Thyroid gland (tissue), 4 donors: Measurements from ENCODE around the gene CCP110. TPM values are rescaled to one million over a fixed set of nuclear protein-coding genes. Genes with fewer than 3 reads are reported as not detected.

ENCODE experiments used
- DNase-seq, 2 donors: peaks; one replicate each; pipeline ENCODE4 v3.0.0-alpha.2; 2019
- H3K27ac ChIP-seq, 3 donors: fragments of 200-600 bp; sonication (generic); 1 replicate in 2 of 3; 2 replicates in 1 of 3; pipeline ENCODE4 v1.5.1; 2016 to 2019; ENCODE audit warnings: mild to moderate bottlenecking in 1 of 3, moderate library complexity in 1 of 3
- H3K27me3 ChIP-seq: fragments of 200-600 bp; sonication (generic); one replicate; pipeline ENCODE4 v1.5.1; 2019
- H3K36me3 ChIP-seq, 2 donors: fragments of 200-600 bp; sonication (generic); one replicate each; pipeline ENCODE4 v1.5.1; 2016 to 2019
- H3K4me1 ChIP-seq, 2 donors: fragments of 200-600 bp; sonication (generic); one replicate each; pipeline ENCODE4 v1.5.1; 2017 to 2019
- H3K4me3 ChIP-seq, 3 donors: fragments of 200-600 bp; sonication (generic); replicated peaks in 1 of 3; 1 replicate in 2 of 3; 2 replicates in 1 of 3; pipeline ENCODE4 v1.5.1; 2016; ENCODE audit warnings: mild to moderate bottlenecking in 1 of 3
- H3K9me3 ChIP-seq: fragments of 200-600 bp; sonication (generic); one replicate; pipeline ENCODE4 v1.5.1; 2017
- POLR2A ChIP-seq, 2 donors: fragments of 450-650 bp; IDR thresholded peaks; one replicate each; pipeline ENCODE4 v1.6.1; 2017; ENCODE audit warnings: antibody characterized with exemption in 2 of 2, mild to moderate bottlenecking in 2 of 2, moderate library complexity in 1 of 2
- WGBS, 2 donors: methylation state at CpG; one replicate each; pipeline ENCODE4 v1.1.5; 2017; 5-methylcytosine and 5-hydroxymethylcytosine counted together
- intact Hi-C: fragments of 100-400 bp; cut with DNase I; formaldehyde crosslinking; loops from one replicate; pipeline ENCODE4 v1.15.1; 2023
- total RNA-seq, 4 donors: library from RNA; depleted of rRNA; stranded (reverse); fragments of >200 nt; gene quantifications; one replicate each; pipeline ENCODE4 v1.2.3, GENCODE V29; 2016
- TF ChIP-seq, protein P1 (sequence below), 6 experiments: fragments of 200-600 bp in 3 of 6; fragments of 450-650 bp in 3 of 6; sonication (generic) in 3 of 6; IDR thresholded peaks; one replicate each; pipeline ENCODE4 v1.5.1; 2016 to 2019; ENCODE audit warnings: antibody characterized with exemption in 6 of 6, mild to moderate bottlenecking in 2 of 6, inconsistent platforms in 1 of 6, moderate library complexity in 1 of 6

The CCP110 gene
- total RNA-seq, 4 donors from 2014 or later, result 19.5 to 27.8 (median 24.0) TPM

DNA sequence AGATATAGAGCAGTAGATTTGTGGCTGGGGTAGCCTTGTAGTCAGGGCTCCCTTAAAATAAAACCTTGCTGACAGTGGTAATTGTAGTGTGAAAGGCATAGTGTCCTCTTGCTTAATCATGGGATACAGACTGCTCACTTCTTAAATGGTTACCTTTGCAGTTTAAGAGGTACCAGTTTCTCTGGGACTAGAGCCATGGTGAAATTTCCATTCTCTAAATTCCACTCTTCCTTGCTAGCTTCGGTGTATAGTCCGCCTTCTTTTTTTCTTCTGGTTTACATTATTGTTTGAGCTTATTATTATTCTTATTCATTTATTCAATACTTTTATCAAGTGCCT is 1.6 kb downstream of the CCP110 start:
- DNase-seq, result no peak
- Histone ChIP-seq H3K4me3 (no peak overlapping the region), H3K4me1 (peaks cover 15 to 27% of the 10 kb centered on the region in 2 donors), H3K9me3 (no peaks in the 10 kb centered on the region), H3K27me3 (no peaks in the 10 kb centered on the region), H3K27ac (no peak overlapping the region), H3K36me3 (peaks cover 0 to 6% of the 10 kb centered on the region in 2 donors)
- 82 to 92% methylated on average over 2 of the region's 2 CpGs for WGBS, 2 donors
- intact Hi-C loops, result no loop called here
- TF ChIP-seq, protein P1, sequence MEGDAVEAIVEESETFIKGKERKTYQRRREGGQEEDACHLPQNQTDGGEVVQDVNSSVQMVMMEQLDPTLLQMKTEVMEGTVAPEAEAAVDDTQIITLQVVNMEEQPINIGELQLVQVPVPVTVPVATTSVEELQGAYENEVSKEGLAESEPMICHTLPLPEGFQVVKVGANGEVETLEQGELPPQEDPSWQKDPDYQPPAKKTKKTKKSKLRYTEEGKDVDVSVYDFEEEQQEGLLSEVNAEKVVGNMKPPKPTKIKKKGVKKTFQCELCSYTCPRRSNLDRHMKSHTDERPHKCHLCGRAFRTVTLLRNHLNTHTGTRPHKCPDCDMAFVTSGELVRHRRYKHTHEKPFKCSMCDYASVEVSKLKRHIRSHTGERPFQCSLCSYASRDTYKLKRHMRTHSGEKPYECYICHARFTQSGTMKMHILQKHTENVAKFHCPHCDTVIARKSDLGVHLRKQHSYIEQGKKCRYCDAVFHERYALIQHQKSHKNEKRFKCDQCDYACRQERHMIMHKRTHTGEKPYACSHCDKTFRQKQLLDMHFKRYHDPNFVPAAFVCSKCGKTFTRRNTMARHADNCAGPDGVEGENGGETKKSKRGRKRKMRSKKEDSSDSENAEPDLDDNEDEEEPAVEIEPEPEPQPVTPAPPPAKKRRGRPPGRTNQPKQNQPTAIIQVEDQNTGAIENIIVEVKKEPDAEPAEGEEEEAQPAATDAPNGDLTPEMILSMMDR (IDR thresholded peaks at IDR 0.05), result no peak
- no peak for TF ChIP-seq POLR2A (IDR thresholded peaks at IDR 0.05)

DNA sequence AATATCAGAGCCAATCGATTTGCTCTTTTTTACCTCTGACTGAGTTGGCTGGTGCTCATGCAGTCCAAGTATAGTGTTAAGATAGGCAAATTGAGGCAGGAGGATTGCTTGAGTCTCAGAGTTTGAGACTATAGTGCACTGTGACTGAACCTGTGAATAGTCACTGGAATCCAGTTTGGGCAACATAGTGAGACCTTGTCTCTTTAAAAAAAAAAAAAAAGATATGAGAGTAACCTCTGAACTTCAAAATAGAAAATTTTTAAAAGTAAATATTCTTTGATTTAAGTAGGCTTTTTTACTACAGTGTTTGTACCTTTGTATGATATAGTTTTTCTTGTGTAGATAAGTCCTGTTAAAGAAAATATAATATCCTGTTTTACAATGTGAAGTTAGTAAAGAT is 3.4 kb downstream of the CCP110 start:
- no peak for TF ChIP-seq POLR2A (IDR thresholded peaks at IDR 0.05)
- TF ChIP-seq, protein P1 (IDR thresholded peaks at IDR 0.05), result no peak
- 83 to 93% methylated on average over 1 of the region's 1 CpG for WGBS, 2 donors
- DNase-seq, result no peak
- Histone ChIP-seq H3K27ac (no peak overlapping the region), H3K4me3 (no peak overlapping the region), H3K36me3 (peaks cover 0 to 6% of the 10 kb centered on the region in 2 donors), H3K4me1 (peaks cover 7 to 18% of the 10 kb centered on the region in 2 donors), H3K9me3 (no peaks in the 10 kb centered on the region), H3K27me3 (no peaks in the 10 kb centered on the region)
- intact Hi-C loops, result no loop called here

DNA sequence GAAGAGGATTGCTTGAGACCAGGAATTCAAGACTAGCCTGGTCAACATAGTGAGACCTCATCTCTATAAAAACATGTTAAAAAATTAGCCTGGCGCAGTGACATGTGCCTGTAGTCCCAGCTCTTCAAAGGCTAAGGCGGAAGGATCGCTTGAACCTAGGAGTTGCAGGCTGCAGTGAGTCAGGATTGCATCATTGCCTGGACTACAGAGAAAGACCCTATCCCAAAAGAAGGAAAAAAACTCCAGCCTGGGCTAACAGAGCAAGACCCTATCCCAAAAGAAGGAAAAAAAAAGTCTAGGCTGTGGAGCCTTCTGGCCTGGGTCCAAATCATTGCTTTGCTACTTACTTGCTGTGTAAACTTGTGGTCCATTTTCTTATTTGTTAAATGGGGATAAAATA is 4.9 kb downstream of the CCP110 start:
- Histone ChIP-seq H3K4me3 (no peak overlapping the region), H3K27me3 (no peaks in the 10 kb centered on the region), H3K36me3 (peaks cover 0 to 11% of the 10 kb centered on the region in 2 donors), H3K27ac (no peak overlapping the region), H3K9me3 (no peaks in the 10 kb centered on the region), H3K4me1 (peaks cover 4 to 12% of the 10 kb centered on the region in 2 donors)
- intact Hi-C loops, result no loop called here
- DNase-seq, result no peak
- no peak for TF ChIP-seq POLR2A (IDR thresholded peaks at IDR 0.05)
- TF ChIP-seq, protein P1 (IDR thresholded peaks at IDR 0.05), result no peak
- WGBS, 2 donors, result 95 to 99% methylated on average over 3 of the region's 3 CpGs

DNA sequence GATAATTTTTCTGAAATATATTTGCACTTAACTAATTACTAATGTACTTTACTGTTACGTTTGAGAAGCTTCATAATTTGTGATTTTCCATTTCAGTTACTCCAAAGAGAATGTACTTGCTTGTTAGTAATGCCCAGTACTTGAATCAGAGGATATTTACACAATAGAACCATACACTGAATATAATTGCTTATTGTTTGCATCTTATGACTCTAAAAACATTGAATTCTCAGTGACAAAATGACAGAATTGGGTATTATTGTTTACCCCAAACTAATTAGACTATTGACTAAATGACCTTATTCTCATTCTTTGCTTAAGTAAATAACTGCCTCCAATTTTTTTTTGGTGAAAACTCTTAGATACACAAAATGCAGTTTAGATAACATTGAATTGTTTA is 8.9 kb downstream of the CCP110 start:
- no peak for TF ChIP-seq POLR2A (IDR thresholded peaks at IDR 0.05)
- TF ChIP-seq, protein P1 (IDR thresholded peaks at IDR 0.05), result no peak
- H3K36me3 ChIP-seq, result peaks cover 12 to 24% of the 10 kb centered on the region in 2 donors
- H3K27ac ChIP-seq, result no peak overlapping the region
- no peaks in the 10 kb centered on the region for H3K9me3 ChIP-seq
- H3K27me3 ChIP-seq, result no peaks in the 10 kb centered on the region
- no peaks in the 10 kb centered on the region for H3K4me1 ChIP-seq
- intact Hi-C loops, result no loop called here
- H3K4me3 ChIP-seq, result no peak overlapping the region
- no peak for DNase-seq
- 74 to 90% methylated on average over 1 of the region's 1 CpG for WGBS, 2 donors

DNA sequence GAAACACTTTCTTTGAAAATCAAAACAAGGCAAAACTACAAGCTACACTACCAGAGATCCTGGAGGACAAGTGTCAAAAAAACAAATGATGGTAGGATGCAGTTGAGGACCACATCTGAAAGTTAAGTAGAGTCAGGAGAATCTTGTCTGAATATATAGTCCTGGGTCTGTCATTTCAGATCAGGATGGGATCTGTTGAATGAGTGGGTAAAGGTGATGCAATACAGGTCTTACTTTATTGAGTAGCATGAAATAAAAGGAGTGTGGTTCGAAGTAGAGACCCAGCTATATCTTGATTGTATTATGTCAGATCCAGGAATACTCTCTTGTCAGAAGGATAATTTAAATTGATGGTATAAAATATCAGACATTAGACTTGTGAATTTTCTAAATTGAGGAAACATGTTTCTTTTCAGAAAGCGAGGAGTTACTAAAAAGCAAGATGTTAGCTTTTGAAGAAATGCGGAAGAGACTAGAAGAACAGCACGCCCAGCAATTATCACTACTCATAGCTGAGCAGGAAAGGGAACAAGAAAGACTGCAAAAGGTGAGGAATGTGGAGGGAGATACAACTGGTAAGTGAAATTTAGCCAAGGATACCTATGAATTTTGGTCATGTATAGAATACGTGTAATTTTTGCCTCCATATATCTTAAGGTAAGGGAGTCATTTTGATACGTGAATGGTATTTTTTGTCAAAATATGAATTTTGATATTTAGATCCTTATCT is 16.7 kb downstream of the CCP110 start:
- WGBS, 2 donors, result 97 to 98% methylated on average over 6 of the region's 6 CpGs
- no peak for DNase-seq
- H3K4me3 ChIP-seq, result no peak overlapping the region
- H3K4me1 ChIP-seq, result peaks cover 0 to 5% of the 10 kb centered on the region in 2 donors
- peaks cover 23 to 36% of the 10 kb centered on the region in 2 donors for H3K36me3 ChIP-seq
- no peaks in the 10 kb centered on the region for H3K9me3 ChIP-seq
- H3K27ac ChIP-seq, result no peak overlapping the region
- no peaks in the 10 kb centered on the region for H3K27me3 ChIP-seq
- TF ChIP-seq POLR2A (IDR thresholded peaks at IDR 0.05), result no peak
- TF ChIP-seq, protein P1 (IDR thresholded peaks at IDR 0.05), result no peak
- intact Hi-C loops, result no loop called here
